GF-D8 (cell line): ENCODE measurements around the gene NOL12.

ENCODE experiments used
- DNase-seq: peaks from one replicate; lab custom pipeline; 2025; lab: John Stamatoyannopoulos, UW

The NOL12 gene

DNA sequence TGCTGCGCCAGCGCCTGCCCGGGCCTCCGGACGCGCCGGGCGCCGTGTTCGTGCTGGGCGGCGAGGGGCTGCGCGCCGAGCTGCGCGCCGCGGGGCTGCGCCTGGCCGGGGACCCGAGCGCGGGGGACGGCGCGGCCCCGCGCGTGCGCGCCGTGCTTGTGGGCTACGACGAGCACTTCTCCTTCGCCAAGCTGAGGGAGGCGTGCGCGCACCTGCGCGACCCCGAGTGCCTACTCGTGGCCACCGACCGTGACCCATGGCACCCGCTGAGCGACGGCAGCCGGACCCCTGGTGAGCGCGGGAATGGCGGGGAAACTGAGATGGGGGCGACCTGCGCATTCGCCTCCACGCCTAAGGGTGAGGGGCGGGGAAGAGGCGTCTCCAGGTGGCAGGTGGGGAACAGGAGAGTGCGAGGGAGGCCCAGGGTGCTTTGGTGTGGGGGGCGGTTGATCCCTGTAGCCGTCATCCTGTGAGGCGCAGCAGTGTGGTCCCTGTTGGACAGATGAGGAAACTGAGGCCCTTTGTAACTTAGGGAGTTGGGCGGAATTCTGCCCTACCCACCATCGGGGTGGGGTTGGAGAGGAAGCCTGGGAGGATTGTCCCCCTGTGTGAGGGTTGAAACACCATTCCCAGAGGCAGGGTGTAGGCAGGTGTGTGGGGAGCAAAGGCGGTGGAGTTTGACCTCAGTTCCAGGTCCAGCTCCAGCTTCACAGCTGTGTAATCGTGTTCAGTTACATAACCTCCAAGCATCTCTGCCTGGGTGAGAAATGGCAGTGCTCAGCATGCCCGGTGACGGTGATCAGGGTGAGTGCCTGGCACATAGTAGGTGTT, 26.9 kb upstream of the NOL12 start:
- no peak for DNase-seq

DNA sequence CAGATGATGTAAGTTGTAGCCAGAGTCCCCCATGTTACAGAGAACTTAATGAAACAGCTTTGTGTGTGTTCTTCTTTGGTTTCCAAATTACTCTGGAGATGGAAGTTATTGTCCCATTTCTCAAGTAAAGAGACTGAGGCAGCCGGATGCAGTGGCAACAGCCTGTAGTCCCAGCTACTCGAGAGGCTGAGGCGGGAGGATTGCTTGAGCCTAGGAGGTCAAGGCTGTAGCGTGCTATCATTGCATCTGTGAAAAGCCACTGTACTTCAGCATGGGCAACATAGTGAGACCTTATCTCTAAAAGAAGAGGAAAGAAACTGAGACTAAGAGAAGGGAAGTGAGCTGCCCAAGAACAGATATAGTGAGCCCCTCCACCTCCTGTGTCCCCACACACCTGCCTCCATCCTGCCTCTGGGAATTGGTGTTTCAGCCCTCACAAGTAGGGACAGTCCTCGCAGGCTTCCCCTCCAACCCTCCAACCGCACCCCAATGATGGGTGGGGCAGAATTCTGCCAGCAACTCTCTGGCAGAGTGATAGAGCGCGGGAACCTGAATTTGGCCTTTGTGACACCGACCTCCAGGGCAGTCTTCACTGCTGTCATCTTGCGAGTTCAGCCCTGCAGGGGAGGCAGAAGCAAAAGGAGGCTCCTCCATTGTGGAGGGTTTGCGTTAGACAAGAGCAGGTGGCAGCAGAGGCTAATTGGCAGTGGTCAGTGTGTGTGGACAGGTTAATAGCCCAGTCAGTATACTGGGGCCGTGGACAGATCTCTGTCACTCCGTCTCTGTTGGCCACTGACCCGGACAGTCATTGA, 26.0 kb upstream of the NOL12 start:
- DNase-seq, result no peak

GRCh38 chr22:37660709-37661045, 25.5 kb upstream of the NOL12 start:
- no peak for DNase-seq

DNA sequence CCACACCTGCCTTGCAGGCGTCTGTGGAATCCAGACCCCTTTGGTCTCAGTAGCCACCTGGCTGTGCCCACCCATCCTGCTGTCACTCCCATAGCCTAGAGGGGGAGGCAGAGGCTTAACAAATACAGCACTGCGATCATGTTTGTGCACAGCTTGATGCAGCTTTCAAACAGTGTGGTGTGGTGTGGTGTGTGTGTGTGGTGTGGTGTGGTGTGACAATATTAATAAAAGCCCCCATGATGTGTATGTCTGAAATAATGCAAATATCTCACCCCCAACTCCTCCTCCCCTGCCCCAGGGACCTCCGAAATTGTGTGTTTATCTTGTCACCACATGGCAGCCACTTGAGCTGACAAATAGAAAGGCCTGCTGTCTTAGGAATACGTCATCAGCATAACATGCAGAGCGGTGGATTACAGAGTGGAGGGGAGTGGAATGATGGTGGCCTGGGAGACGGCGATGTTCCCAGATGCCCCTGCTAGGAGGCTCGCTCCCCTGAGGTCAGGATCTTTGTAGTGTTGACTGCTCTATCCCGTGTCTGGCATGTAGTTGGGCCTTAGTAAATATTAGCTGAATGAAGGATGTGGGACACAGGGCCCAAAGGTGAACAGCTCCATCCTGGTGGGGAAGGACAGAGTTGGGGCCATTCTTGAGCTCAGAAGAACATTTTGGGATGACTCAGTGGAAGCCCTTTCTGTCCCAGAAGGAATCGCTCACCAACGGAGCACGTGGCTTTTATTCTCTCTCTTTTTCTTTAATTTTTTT, 24.8 kb upstream of the NOL12 start:
- DNase-seq, result no peak

- DNase-seq, result no peak
Observed at GRCh38 chr22:37662039-37662438, 24.1 kb upstream of the NOL12 start.

GRCh38 chr22:37663521-37664140, 22.5 kb upstream of the NOL12 start:
- no peak for DNase-seq

- no peak for DNase-seq
Observed at GRCh38 chr22:37664249-37665101, 21.7 kb upstream of the NOL12 start.

- no peak for DNase-seq
Observed at GRCh38 chr22:37665487-37665886, 20.7 kb upstream of the NOL12 start.

DNA sequence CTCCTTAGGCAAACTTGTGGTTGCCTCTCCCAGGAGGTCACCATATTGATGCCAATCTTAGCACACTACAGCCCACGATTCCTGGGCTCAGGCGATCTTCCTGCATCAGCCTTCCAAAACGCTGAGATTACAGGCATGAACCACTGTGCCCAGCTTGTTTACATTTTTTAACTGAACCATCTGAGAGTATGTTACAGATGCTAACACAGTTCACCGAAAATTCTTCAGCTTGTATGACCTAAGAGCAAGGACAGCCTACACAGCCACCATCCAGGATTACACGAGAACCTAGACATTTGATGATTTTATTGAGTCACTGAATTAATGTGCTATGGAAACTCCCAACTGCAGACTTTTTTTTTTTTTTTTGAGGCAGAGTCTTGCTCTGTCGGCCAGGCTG, 16.6 kb upstream of the NOL12 start:
- DNase-seq, result no peak

GRCh38 chr22:37672206-37672919, 13.8 kb upstream of the NOL12 start:
- DNase-seq, result no peak

GRCh38 chr22:37672920-37673455, 13.2 kb upstream of the NOL12 start:
- no peak for DNase-seq

- DNase-seq, result no peak
Observed at GRCh38 chr22:37674248-37674647, 11.9 kb upstream of the NOL12 start.

- peak; percentile 81 for DNase-seq
Observed at GRCh38 chr22:37674951-37675929, 10.9 kb upstream of the NOL12 start, which contains the start of gene LGALS1. TSS of gene LGALS1 (plus strand) at chr22:37675636. CDS start at chr22:37675703, 67 bp downstream.

GRCh38 chr22:37675930-37676735, 10.0 kb upstream of the NOL12 start:
- DNase-seq, result no peak

DNA sequence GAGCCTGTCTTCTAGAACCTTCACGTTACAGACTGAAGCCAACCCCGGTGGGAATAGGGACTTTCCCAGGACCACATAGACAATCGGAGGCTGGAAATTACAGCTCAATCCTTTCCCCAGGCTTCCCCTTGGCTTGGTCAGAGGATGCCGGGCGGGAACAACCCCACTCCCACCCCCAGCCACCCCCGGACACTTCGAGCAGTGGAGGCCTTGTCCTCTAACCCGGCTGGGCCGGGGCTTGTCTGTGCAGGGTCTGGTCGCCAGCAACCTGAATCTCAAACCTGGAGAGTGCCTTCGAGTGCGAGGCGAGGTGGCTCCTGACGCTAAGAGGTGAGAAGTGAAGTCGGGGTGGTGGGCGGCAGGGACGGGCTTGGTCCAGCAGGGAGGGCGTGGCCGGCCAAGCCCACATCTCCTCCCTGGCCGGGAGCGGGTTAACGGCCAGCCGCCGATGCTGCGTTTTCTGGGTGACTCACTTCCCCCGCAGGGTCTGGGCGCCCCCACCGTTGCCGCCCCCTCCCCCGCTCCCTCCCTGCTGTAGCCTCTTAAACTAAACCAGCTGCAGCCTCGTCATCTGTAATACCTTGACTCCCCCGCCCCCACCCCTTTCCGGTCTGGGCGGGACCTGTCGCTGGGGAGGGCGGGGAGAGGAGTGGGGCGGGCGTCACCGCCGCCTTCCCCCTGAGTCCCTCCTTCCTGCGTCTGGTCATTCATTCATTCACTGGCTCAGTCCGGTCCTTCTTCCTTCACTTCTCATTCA, 9.2 kb upstream of the NOL12 start:
- DNase-seq, result peak; percentile 79

DNA sequence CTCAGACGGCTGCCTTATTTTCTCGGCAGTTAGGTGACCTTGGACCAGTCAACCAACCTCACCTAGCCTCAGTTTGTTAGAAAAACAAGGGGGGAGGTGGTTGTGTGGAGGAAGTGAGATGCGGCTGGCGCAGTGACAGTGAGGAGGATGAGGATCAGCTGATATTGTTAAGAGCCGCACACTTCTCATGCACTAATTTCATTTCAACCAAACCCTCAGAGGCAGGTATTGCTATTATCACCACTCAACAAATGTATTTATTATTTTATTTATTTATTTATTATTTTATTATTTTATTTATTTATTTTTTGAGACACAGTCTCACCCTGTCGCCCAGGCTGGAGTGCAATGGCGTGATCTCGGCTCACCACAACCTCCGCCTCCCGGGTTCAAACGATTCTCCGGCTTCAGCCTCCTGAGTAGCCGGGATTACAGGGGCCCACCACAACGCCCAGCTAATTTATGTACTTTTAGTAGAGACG, 8.6 kb upstream of the NOL12 start:
- no peak for DNase-seq

GRCh38 chr22:37678372-37678771, 7.8 kb upstream of the NOL12 start:
- no peak for DNase-seq
